ENCODE measurements around the gene FREY1.

Gene FREY1

DNA sequence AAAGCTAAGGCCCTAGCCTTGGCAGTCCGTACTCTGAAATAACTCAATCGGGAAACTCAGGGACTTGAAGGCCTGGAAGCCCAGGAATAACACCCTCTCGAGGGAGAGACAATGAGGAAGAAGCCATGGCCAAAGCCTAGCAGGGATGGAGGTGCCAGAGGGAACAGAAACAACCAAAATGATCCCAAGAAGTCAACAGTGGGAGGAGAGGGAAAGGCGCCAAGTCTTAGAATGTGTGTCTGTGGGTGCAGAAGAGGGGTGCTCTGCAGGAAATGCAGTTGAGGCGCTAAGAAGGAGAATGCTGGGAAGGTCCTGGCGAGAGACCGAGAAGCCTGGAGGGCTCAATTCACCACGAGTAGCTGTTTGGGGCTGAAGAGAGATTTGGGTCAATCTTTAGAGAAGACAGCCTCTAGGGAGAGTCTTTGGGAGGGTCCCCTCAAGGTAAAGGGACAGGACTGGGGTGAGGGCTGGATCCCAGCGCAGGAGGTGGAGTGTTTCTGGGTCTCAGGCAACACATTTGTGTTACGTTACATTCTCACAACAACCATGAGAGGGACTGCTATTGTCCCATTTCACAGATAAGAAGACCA lies 22.4 kb downstream of the FREY1 start:
- H3K4me3 Mint-ChIP-seq, result peak overlapping the region; percentile 72
- H3K36me3 Mint-ChIP-seq (ENCODE audit: low read depth), result peaks cover 28% of the 10 kb centered on the region
- H3K27me3 Mint-ChIP-seq, result no peaks in the 10 kb centered on the region
- H3K27ac Mint-ChIP-seq, result no peak overlapping the region
- no peak for DNase-seq
- H3K4me1 Mint-ChIP-seq (ENCODE audit: low read depth), result peaks cover 9% of the 10 kb centered on the region
- H3K9me3 Mint-ChIP-seq, result no peaks in the 10 kb centered on the region

DNA sequence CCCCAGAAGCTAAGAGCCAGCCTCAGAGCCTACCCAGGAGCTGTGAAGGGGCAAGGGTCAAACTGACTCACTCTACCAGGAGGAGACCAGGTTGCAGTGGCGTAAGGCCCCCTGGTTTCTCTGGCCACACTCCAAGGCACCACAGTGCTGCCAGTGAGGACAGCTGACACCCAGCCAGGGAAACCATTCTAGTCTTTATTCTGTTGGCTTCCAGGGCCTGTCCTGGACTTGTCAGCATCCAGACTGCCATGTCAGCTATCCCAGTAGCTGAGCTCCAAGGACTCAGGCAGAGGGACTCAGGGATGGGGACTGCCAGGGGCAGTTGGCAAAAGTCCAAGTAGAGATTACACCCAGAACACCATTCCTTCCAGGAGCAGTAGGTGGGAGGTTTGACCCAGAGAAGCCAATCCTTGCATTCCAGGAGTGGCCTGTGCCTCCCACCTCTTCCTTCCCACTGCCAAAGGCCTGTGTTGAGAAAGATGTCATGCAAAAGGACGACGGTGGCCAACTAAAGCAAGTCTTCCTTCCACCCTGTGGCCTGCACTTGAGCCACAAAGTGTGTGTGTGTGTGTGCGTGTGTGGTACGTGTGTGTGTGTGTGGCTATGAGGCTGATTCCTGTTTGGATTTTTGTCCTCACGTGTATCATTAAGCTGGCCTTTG lies 25.2 kb downstream of the FREY1 start:
- Mint-ChIP-seq H3K4me1 (ENCODE audit: low read depth) (peaks cover 9% of the 10 kb centered on the region), H3K27ac (no peak overlapping the region), H3K4me3 (no peak overlapping the region), H3K36me3 (ENCODE audit: low read depth) (peaks cover 52% of the 10 kb centered on the region), H3K9me3 (no peaks in the 10 kb centered on the region), H3K27me3 (no peaks in the 10 kb centered on the region)
- DNase-seq, result no peak

DNA sequence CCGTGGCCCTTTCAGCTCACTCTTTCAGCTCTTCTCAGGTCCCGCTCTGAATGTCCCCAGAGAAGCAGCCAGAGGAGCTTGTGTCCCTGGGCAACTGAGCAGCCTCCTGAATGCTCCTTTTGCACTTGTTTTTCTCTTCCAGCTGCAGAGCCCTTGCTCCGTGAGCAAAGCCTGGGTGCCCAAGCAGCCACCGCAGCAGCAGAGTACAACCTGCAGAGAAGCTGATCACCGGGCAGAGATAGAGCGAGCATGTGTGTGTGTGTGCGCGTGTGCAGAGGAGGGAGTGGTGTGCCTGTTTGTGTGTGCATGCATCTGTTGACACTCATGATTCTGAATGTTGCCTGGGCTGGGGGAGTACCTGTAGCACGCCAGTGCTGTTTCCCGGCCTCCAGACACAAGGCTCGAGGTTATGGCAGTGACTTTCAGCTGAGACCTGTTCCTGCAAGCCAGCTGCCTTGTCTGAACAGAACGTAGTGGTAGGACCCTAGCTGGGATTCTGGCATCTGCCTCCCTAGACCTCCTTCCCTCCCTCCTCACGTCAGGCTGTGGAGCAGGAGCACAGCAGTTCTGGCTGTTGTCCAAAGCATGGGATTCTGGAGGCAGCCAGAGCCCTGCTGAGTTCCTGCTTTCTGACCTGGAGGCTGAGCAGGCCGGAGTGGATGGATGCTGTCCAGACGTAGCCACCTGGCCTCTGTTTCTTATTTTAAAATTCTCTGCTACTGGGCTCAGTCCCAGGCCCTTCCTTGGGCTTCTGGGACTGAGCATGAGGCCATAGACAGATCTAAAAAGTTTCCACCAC lies 26.1 kb downstream of the FREY1 start:
- H3K36me3 Mint-ChIP-seq (ENCODE audit: low read depth), result peaks cover 60% of the 10 kb centered on the region
- no peaks in the 10 kb centered on the region for H3K9me3 Mint-ChIP-seq
- no peak overlapping the region for H3K27ac Mint-ChIP-seq
- H3K27me3 Mint-ChIP-seq, result no peaks in the 10 kb centered on the region
- no peak for DNase-seq
- no peak overlapping the region for H3K4me3 Mint-ChIP-seq
- peaks cover 9% of the 10 kb centered on the region for H3K4me1 Mint-ChIP-seq (ENCODE audit: low read depth)

DNA sequence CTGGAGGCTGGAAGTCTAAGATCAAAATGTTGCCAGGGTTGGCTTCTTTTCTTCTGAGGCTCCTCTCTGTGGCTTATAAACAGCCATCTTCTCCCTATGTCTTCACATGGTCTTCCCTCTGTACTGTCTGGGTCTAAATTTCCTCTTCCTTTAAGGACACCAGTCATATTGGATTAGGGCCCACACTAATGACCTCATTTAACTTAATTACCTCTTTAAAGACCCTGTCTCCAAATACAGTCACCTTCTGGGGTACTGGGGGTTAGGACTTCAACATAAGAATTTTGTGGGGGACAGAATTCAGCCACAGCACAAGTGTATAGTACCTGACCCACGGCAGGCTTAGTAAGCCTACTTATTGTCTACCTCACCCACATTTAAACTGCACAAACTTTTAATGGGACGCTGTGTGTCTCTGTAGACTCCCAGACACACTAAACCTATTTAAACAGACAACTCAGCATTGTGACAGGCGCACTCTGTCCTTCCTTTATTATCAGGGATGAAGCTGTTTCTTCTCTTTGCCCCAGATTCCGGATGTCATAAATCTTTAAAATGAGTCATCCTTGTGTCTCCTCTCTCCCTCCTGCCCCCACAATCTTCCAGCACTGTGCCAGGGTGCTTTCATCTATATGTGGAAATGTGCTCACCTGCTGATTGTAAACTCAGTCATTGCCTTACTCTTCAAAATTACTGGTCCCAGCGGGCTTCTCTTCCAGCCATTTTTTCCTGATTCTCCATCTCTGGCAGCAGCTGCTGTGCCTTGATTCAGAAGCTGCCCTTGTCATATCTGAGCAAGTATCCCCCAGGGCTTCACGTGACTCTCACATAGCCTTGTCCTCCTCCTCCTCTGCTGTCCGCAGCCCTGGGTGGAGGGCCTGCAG lies 27.0 kb downstream of the FREY1 start:
- Mint-ChIP-seq H3K36me3 (ENCODE audit: low read depth) (peaks cover 70% of the 10 kb centered on the region), H3K4me3 (no peak overlapping the region), H3K27ac (no peak overlapping the region), H3K27me3 (no peaks in the 10 kb centered on the region), H3K9me3 (no peaks in the 10 kb centered on the region), H3K4me1 (ENCODE audit: low read depth) (peaks cover 7% of the 10 kb centered on the region)
- no peak for DNase-seq

DNA sequence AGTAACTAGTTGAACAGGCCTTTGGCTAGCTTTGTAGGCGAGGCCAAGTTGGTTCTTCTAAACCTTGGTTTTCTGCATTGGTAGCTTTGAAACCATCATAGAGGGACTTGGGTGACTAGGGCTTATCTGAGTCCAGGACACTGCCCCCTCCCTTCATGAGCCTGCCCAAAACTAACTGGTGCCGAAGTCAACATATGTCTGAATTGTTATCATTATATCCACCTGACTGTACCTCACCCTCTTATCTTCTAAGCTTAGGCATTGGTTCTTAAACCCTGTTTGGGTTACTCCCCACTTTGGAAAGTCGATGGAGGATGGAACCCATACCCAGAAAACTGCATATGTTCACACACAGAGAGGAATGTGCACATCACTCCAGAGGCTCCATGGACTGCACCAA lies 29.2 kb downstream of the FREY1 start:
- Mint-ChIP-seq H3K9me3 (no peaks in the 10 kb centered on the region), H3K27ac (no peak overlapping the region), H3K4me1 (ENCODE audit: low read depth) (no peaks in the 10 kb centered on the region), H3K27me3 (no peaks in the 10 kb centered on the region), H3K4me3 (no peak overlapping the region), H3K36me3 (ENCODE audit: low read depth) (peaks cover 89% of the 10 kb centered on the region)
- DNase-seq, result no peak

DNA sequence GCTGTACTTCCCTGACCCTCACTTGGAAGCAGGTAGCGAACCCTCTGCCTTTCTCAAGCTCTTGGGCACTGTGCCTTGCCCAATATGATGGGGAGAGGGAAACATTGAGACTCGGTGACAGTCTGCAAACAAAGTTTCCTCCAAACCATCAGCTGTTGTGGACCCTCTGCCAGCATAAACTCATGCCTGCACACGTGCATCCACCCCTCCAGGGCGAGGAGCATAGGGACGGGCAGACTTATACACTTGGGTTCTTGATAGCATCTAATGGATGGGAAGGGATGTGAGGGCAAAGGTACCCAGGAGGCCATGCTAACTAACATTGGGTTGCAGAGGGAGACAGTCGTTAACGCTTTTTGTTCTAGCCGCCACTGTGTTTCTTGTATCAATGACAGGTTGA lies 29.9 kb downstream of the FREY1 start:
- Mint-ChIP-seq H3K4me1 (ENCODE audit: low read depth) (no peaks in the 10 kb centered on the region), H3K27me3 (no peaks in the 10 kb centered on the region), H3K36me3 (ENCODE audit: low read depth) (peaks cover 91% of the 10 kb centered on the region), H3K27ac (no peak overlapping the region), H3K9me3 (no peaks in the 10 kb centered on the region), H3K4me3 (no peak overlapping the region)
- no peak for DNase-seq

DNA sequence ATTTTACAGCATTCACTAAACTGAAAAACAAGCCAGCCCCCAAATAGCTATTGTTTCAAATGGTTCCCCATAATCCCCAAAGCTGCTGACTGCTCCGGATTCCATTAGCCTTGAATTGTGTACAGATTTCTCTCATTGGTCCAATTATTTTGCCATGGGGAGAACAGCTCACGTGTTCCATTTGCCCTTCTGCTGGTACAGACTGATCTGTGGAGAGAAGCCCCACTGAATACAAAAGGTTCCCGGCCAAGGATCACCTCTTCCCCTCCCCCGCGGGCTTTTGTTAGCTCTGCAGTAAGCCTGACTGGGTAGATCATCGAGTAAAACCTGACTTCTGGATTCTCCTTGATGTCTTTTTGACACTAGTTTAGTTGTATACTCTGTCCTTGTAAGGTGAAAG lies 30.7 kb downstream of the FREY1 start:
- Mint-ChIP-seq H3K27me3 (no peaks in the 10 kb centered on the region), H3K36me3 (ENCODE audit: low read depth) (peaks cover 90% of the 10 kb centered on the region), H3K4me3 (no peak overlapping the region), H3K4me1 (ENCODE audit: low read depth) (no peaks in the 10 kb centered on the region), H3K9me3 (no peaks in the 10 kb centered on the region), H3K27ac (no peak overlapping the region)
- DNase-seq, result no peak

DNA sequence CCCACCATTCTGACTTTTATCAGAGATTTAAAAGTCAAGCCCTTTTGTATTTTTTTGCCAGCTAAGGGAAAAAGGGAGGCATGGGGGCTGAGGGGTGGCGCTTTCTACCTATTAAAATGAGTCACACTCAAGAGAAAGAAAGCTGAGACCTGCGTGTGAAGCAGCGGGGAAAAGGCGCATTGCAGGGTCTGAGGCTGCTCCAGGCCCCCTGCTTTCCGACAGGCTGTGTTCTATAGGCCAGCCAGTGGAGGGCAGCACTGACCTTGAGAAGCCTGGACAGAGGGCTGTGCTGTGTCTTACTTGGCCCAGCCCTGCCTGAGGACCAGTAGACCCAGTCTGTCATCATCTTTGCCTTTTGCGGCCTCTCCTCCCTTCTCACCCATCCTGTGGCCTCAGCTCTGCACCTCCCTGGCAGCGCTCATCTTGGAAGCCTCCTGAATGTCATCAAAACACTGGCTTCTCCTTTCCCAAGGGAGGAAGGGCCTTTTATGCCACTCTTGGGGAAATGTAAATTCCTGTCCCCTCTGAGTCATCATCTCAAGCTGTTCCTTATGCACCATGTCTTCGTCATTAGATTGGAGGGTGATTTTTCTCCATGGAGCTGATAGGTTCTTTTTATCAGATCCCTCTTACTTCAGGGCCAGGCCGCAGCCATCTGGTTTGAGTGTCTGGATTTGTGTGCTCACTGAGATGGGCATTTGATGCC lies 34.3 kb downstream of the FREY1 start:
- no peak for DNase-seq
- no peak overlapping the region for H3K4me3 Mint-ChIP-seq
- H3K27ac Mint-ChIP-seq, result no peak overlapping the region
- peaks cover 93% of the 10 kb centered on the region for H3K36me3 Mint-ChIP-seq (ENCODE audit: low read depth)
- no peaks in the 10 kb centered on the region for H3K27me3 Mint-ChIP-seq
- H3K4me1 Mint-ChIP-seq (ENCODE audit: low read depth), result no peaks in the 10 kb centered on the region
- no peaks in the 10 kb centered on the region for H3K9me3 Mint-ChIP-seq

DNA sequence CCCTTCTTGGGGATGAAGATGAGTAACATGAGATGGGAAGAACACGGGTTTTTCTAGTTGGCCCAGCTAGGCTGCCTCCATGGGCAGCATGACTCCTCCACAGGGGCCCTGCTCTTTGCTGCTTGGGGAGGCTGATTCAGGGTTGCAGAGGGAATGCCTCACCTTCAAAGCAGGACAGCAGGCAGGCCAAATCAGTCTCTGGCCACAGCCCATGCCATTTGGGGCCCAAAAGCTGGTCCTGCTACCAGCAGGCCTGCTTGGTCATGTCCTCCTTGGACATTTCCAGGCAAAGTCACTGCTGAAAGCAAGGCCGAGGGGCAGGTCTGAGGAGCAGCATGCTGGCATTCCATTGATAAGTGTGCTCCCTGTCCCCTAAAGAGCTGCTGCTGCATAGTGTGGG lies 35.4 kb downstream of the FREY1 start:
- no peaks in the 10 kb centered on the region for H3K27me3 Mint-ChIP-seq
- H3K36me3 Mint-ChIP-seq (ENCODE audit: low read depth), result peaks cover 92% of the 10 kb centered on the region
- H3K4me1 Mint-ChIP-seq (ENCODE audit: low read depth), result no peaks in the 10 kb centered on the region
- no peak overlapping the region for H3K4me3 Mint-ChIP-seq
- no peaks in the 10 kb centered on the region for H3K9me3 Mint-ChIP-seq
- no peak for DNase-seq
- no peak overlapping the region for H3K27ac Mint-ChIP-seq

DNA sequence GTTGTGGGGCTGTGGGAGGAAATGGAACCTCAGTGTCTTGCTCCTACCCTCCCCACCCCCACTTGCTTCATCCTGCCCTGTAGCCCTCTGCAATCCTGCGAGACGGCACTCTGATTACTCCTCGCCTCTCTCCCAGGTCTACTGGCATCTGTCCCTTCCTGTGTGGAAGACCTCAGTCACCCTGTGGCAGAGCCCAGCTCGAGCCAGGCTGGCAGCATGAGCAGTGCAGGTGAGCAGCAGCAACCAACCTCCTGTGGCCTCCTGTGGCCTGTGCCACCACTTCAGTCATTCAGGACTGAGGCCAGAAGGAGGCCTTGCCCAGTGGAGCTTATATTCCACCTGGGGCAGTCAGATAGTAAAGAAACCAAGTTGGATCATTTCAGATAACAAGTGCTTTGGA lies 36.4 kb downstream of the FREY1 start:
- Mint-ChIP-seq H3K4me1 (ENCODE audit: low read depth) (no peaks in the 10 kb centered on the region), H3K27me3 (no peaks in the 10 kb centered on the region), H3K36me3 (ENCODE audit: low read depth) (peaks cover 92% of the 10 kb centered on the region), H3K4me3 (no peak overlapping the region), H3K27ac (no peak overlapping the region), H3K9me3 (no peaks in the 10 kb centered on the region)
- no peak for DNase-seq

DNA sequence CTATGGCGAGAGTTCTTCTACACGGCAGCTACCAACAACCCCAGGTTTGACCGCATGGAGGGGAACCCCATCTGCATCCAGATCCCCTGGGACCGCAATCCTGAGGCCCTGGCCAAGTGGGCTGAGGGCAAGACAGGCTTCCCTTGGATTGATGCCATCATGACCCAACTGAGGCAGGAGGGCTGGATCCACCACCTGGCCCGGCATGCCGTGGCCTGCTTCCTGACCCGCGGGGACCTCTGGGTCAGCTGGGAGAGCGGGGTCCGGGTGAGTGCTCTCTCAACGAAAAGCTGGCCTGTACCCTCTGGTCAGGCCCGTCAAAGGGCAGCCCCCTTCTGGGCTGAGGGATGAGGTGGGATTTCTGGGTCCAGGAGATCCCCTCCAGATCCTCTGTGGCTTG lies 37.5 kb downstream of the FREY1 start:
- Mint-ChIP-seq H3K9me3 (no peaks in the 10 kb centered on the region), H3K36me3 (ENCODE audit: low read depth) (peaks cover 93% of the 10 kb centered on the region), H3K4me1 (ENCODE audit: low read depth) (no peaks in the 10 kb centered on the region), H3K27ac (no peak overlapping the region), H3K27me3 (no peaks in the 10 kb centered on the region), H3K4me3 (no peak overlapping the region)
- no peak for DNase-seq

DNA sequence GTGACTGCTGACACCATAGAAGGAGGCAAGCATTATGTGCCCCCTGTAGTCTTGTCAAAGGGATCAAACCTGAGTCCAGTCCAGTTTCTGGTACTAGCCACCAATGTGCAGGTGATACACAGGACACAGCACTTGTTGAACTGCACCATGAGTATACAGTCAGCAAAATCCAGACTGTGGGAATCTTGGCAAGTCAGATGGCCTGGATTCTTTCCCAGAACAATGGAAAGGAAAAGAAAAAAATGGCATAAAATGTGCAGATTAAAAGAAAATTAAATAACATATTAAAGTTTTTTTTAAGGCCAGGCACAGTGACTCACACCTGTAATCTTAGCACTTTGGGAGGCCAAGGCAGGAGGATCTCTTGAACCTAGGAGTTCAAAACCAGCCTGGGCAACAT lies 43.0 kb downstream of the FREY1 start:
- peaks cover 95% of the 10 kb centered on the region for H3K36me3 Mint-ChIP-seq (ENCODE audit: low read depth)
- H3K4me1 Mint-ChIP-seq (ENCODE audit: low read depth), result no peaks in the 10 kb centered on the region
- H3K9me3 Mint-ChIP-seq, result no peaks in the 10 kb centered on the region
- DNase-seq, result no peak
- H3K4me3 Mint-ChIP-seq, result no peak overlapping the region
- no peak overlapping the region for H3K27ac Mint-ChIP-seq
- no peaks in the 10 kb centered on the region for H3K27me3 Mint-ChIP-seq

DNA sequence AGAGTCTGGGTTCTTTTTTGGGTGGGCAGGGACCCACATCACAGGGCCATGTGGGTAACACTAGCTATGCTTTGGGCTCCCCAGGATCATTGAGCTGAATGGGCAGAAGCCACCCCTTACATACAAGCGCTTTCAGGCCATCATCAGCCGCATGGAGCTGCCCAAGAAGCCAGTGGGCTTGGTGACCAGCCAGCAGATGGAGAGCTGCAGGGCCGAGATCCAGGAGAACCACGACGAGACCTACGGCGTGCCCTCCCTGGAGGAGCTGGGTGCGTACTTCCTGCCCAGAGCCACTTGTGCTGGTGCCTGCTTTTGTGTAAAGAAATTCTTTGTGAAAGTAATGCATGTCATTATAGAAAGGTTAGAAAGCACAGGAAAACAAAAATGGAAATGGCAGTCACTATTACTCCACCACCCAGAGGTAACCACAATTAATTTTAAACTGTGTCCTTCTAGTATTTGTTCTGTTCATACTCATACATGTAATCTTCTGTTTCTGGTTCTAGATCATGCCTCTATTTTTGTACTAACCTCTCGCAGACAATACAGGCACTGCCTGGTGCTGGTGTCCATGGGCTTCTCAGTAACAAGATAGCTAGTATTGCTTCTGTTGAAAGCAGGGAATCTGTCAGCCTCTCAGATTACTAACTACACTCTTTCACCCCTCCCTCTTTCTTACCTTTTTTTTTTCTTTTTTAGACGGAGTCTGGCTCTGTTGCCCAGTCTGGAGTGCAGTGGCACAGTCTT lies 46.1 kb downstream of the FREY1 start:
- DNase-seq, result no peak
- Mint-ChIP-seq H3K27ac (peak overlapping the region; percentile 26), H3K36me3 (ENCODE audit: low read depth) (peaks cover 95% of the 10 kb centered on the region), H3K4me3 (no peak overlapping the region), H3K27me3 (no peaks in the 10 kb centered on the region), H3K4me1 (ENCODE audit: low read depth) (no peaks in the 10 kb centered on the region), H3K9me3 (no peaks in the 10 kb centered on the region)

All from activated T-cell treated with anti-CD3 and anti-CD28 coated beads, Interleukin-2, amount 50 U/mL, for 24 hours (primary cell).